ENCODE results near the gene MRC2.

Gene MRC2

DNA sequence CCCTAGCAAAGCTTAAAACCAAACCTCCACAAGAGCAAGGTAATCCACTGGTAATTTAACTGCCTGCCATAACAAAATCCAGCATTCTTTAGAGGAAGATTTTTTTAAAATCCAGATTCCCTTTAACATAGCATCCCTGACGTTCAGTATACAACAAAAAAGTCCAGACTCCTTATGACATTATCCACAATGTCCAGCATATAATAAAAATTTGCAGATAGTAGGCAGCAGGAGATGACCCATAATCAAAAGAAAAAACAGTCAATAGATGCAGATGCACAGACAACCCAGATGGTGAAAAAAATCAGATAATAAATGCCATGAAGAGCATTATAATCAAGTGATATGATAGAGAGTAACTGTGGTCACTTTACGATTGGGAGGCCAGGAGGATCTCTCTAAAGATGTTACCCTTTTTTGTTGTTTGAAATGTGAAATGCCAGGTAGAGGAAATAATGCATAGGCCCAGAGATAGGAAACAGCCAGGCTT, 33.2 kb downstream of the MRC2 start:
- FAIRE-seq: no peak

DNA sequence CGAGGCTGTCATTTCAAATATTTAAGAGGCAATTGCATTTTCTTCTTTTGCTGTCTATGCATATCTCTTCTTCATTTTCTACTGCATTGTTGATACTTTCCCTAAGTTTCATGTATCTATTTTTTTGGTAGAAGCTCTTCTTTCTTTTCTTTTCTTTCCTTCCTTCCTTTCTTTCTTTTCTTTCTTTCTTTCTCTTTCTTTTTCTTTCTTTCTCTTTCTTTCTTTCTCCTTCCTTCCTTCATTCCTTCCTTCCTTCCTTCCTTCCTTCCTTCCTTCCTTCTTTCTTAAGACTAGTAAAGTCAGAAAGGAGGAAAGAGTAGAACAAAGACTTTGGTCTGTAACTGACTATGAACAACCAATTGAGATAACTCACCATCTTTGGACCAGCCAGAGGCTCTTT, 33.9 kb downstream of the MRC2 start:
- FAIRE-seq (no peak), DNase-seq (ENCODE audit: low spot score) (no peak)

More for the DNA sequence above, 33.2 kb downstream of the MRC2 start:
- no peak for DNase-seq (ENCODE audit: low spot score)

DNA sequence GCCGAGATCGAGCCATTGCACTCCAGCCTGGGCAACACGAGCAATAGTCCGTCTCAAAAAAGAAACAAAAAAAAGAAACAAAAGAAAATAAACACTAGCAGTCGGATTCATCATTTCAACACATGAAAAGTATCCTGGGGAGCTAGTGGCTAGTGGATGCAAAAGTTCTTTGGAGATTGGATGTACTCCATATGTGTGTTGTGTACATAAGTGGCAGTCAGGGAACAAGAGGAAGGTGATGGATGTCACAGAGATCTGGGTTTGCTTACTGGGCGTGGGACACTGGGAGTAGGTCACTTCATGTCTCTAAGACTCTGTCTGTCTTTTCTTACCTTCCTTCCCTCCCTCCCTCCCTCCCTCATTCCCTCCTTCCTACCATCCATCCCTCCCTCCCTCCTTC, 35.4 kb downstream of the MRC2 start:
- FAIRE-seq (peak; percentile 86), DNase-seq (ENCODE audit: low spot score) (no peak)

GRCh38 chr17:62663304-62663703, 35.8 kb downstream of the MRC2 start:
- no peak for DNase-seq (ENCODE audit: low spot score)

GRCh38 chr17:62664336-62665120, 37.1 kb downstream of the MRC2 start:
- DNase-seq (ENCODE audit: low spot score) (no peak), FAIRE-seq (peak; percentile 93)

More at GRCh38 chr17:62663304-62663703, 35.8 kb downstream of the MRC2 start:
- no peak for FAIRE-seq

GRCh38 chr17:62665599-62665998, 38.1 kb downstream of the MRC2 start:
- no peak for FAIRE-seq
- no peak for DNase-seq (ENCODE audit: low spot score)

- DNase-seq (ENCODE audit: low spot score): no peak
Measured at GRCh38 chr17:62666061-62666800, 38.8 kb downstream of the MRC2 start.

DNA sequence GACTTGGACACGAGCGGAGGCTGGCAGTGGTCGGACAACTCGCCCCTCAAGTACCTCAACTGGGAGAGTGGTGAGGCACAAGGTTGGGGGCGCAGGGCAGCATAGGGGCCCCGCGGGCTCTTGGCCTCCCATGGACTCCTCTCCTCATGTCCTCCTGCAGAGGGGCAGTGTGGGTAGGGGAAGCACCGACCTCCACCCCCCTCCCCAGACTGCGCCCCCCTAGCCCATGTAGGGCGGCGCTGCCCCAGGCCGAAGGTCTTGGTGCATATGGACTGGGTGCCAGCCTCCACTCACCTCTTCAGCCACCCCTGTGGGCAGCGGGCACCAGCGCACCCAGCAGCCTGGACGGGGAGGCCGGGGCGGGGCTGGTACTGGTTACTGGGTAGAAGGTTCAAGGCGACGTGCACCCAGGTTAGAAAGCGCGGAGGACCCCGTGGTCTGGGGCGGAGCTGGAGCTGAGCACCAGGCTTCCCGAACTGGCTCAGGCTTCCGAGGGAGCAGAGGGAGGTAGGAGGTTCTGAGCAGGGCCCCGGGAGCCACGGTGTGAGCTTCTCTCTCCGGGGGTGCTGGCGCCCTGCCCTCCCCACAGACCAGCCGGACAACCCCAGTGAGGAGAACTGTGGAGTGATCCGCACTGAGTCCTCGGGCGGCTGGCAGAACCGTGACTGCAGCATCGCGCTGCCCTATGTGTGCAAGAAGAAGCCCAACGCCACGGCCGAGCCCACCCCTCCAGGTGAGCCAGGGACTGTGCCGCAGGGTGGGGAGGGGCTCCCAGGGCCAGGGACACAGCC, 39.5 kb downstream of the MRC2 start:
- DNase-seq (ENCODE audit: low spot score): no peak
- peak; percentile 48 for FAIRE-seq

More at GRCh38 chr17:62666061-62666800, 38.8 kb downstream of the MRC2 start:
- peak; percentile 91 for FAIRE-seq

GRCh38 chr17:62668091-62668804, 40.8 kb downstream of the MRC2 start:
- FAIRE-seq (peak; percentile 71), DNase-seq (ENCODE audit: low spot score) (no peak)

- FAIRE-seq: no peak
- no peak for DNase-seq (ENCODE audit: low spot score)
Measured at GRCh38 chr17:62670202-62670821, 42.8 kb downstream of the MRC2 start.

- FAIRE-seq (peak; percentile 59), DNase-seq (ENCODE audit: low spot score) (no peak)
Measured at GRCh38 chr17:62671553-62671952, 44.1 kb downstream of the MRC2 start.

- FAIRE-seq (no peak), DNase-seq (ENCODE audit: low spot score) (no peak)
Measured at GRCh38 chr17:62672957-62673356, 45.5 kb downstream of the MRC2 start.

DNA sequence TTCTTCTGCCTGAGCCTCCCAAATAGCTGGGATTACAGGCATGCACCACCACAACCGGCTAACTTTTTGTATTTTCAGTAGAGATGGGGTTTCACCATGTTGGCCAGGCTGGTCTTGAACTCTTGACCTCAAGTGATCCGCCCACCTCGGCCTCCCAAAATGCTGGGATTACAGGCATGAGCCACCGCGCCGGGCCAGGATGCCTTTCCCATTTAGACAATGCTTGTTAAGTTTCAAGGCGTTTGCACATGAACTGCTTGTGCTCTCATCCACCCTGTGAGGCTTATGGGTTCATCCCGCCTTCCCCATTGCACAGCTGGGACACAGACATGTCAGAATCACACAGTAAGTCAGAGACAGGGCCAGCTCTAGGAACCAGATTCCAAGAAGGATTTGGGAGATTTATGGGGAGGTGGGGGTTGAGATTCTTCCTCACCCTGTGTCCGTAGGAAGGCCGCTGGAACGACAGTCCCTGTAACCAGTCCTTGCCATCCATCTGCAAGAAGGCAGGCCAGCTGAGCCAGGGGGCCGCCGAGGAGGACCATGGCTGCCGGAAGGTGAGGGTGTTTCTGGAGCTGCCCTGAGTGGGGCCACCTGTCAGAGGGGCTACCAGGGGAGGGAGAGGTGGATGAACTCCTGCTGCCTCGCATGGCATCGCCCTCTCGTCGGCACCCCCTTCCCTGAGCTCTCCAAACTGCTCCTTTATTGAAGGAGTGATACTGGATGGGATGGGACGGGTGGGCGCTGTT, 46.3 kb downstream of the MRC2 start:
- no peak for DNase-seq (ENCODE audit: low spot score)
- FAIRE-seq: no peak

DNA sequence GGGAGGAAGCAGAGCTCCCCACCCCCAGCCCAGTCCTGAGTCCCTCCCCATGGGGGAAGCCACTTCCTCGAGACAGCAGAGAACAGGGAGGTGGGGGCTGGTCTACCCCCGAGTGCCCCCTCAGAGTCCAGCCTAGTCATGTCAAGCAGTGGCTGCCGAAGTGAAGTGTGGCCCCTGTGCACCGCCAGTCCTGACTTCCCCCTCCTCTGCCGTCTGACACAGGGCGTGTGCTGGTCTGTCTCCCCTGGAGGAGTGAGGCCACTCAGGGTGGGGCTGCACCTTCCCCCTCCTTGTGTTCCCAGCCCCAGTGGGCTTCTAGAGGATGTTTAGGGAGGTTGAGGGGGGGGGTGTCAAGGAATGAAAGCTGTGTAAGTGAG, 46.9 kb downstream of the MRC2 start:
- no peak for DNase-seq (ENCODE audit: low spot score)
- FAIRE-seq: peak; percentile 86

GRCh38 chr17:62674841-62675240, 47.4 kb downstream of the MRC2 start:
- FAIRE-seq (no peak), DNase-seq (ENCODE audit: low spot score) (no peak)

GRCh38 chr17:62675260-62675659, 47.8 kb downstream of the MRC2 start:
- DNase-seq (ENCODE audit: low spot score) (no peak), FAIRE-seq (no peak)

- peak; percentile 84 for FAIRE-seq
- DNase-seq (ENCODE audit: low spot score): no peak
Measured at GRCh38 chr17:62675701-62676100, 48.2 kb downstream of the MRC2 start.

DNA sequence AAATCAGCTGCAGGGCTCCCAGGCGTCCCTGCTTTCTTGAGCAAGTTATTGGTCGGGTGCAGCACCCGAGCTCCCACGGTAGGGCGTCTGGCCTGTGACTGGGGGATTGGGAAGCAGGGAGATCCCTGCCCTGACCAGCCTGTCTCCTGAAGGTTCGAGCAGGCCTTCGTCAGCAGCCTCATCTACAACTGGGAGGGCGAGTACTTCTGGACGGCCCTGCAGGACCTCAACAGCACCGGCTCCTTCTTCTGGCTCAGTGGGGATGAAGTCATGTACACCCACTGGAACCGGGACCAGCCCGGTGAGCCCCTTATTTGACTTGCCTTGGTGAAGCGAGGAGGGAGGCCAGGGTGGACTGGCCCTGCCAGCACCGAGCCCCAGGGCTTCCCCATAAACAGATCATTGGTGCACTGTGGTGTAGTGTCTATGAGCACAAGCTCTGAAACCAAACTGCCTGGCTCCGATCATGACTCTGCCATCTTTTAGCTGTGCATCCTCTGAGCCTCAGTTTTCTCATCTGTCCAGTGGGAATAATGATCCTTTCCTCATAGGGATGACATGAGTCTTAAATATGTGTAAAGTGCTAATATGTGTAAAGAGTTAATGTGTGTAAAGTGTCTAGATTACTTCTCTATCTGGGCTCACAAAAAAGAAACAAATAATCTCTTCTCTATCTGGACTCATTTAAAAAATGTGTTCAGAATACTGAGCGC, 48.9 kb downstream of the MRC2 start:
- FAIRE-seq: peak; percentile 52
- no peak for DNase-seq (ENCODE audit: low spot score)

DNA sequence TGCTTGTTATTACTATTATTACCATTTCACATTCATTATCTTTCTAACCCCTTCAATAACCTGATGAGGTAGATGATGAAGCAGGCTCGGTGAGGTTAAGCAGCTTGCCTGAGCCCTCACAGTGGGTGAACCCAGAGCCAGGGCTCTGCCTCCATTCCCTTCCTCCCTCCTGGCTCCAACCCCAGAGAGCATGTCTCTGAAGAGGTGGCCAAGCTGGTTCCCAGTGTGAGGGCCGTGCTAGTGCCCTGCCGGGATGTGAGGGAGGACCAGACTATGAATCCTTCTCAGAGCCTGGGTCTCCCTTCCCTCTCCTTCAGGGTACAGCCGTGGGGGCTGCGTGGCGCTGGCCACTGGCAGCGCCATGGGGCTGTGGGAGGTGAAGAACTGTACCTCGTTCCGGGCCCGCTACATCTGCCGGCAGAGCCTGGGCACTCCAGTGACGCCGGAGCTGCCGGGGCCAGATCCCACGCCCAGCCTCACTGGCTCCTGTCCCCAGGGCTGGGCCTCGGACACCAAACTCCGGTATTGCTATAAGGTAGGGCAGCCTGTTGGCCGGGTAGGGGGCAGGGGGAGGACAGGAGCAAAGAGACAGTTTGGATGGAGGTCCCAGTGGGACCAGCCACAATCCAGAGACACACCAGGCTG, 49.6 kb downstream of the MRC2 start:
- no peak for DNase-seq (ENCODE audit: low spot score)
- FAIRE-seq: peak; percentile 52
